Raji (cell line): ENCODE data around the gene FER1L5.

Experiments
- POLR2A ChIP-seq: IDR thresholded peaks from 2 replicates; pipeline ENCODE4 v1.6.1; 2011; ENCODE audit warnings: low read depth, low read length, control low read depth; ENCODE audit not compliant: insufficient read depth

Gene FER1L5

GRCh38 chr2:96737251-96737650 lies 94.7 kb downstream of the FER1L5 start:
- no peak for TF ChIP-seq POLR2A

GRCh38 chr2:96737831-96738230 lies 95.3 kb downstream of the FER1L5 start:
- no peak for TF ChIP-seq POLR2A

GRCh38 chr2:96739076-96739632 lies 96.6 kb downstream of the FER1L5 start:
- no peak for TF ChIP-seq POLR2A

- peak; percentile 79 for TF ChIP-seq POLR2A
Measured at GRCh38 chr2:96739633-96740428, 97.3 kb downstream of the FER1L5 start, which contains the start of gene LMAN2L. Gene LMAN2L (minus strand): TSS chr2:96740064. CDS start chr2:96740040, 24 bp downstream.

- TF ChIP-seq POLR2A, result no peak
Measured at GRCh38 chr2:96747061-96747617, 104.6 kb downstream of the FER1L5 start.

- TF ChIP-seq POLR2A, result no peak
Measured at GRCh38 chr2:96751800-96752199, 109.2 kb downstream of the FER1L5 start.

- TF ChIP-seq POLR2A, result no peak
Measured at GRCh38 chr2:96753661-96754282, 111.2 kb downstream of the FER1L5 start.

GRCh38 chr2:96754317-96754716 lies 111.8 kb downstream of the FER1L5 start:
- no peak for TF ChIP-seq POLR2A
